CD4-positive, alpha-beta T cell treated with Interleukin-17A for 4 hours (primary cell): ENCODE measurements around the gene PIGR.

Source experiments
- DNase-seq: peaks from one replicate; pipeline ENCODE4 v3.0.0-alpha.2; 2020; ENCODE audit warnings: mixed read lengths

Gene PIGR, protein sequence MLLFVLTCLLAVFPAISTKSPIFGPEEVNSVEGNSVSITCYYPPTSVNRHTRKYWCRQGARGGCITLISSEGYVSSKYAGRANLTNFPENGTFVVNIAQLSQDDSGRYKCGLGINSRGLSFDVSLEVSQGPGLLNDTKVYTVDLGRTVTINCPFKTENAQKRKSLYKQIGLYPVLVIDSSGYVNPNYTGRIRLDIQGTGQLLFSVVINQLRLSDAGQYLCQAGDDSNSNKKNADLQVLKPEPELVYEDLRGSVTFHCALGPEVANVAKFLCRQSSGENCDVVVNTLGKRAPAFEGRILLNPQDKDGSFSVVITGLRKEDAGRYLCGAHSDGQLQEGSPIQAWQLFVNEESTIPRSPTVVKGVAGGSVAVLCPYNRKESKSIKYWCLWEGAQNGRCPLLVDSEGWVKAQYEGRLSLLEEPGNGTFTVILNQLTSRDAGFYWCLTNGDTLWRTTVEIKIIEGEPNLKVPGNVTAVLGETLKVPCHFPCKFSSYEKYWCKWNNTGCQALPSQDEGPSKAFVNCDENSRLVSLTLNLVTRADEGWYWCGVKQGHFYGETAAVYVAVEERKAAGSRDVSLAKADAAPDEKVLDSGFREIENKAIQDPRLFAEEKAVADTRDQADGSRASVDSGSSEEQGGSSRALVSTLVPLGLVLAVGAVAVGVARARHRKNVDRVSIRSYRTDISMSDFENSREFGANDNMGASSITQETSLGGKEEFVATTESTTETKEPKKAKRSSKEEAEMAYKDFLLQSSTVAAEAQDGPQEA

DNA sequence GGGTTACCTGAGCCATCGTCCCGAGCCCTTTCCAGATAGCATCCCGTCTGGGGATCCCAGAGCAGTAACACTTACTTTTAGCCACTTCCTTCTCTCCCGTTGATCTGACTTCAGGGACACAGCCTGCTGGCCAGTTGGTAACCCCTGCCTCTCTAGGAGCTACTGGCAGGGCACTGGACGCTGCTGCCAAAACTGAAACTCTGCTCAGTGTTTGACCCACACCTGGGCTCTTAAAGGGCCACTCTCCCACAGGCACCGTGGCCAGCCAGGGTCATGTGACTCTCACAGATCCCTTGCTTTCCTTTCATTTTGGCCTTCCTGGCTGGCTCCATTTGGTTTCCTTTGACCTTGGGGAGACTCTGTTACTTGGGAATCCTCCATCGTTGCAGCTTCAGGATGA, at the start of gene PIGR:
PIGR (minus strand) TSS at position 206 of the 400 bp plus-strand sequence. CDS start 5,935 bp downstream, outside the sequence.
- DNase-seq: no peak

DNA sequence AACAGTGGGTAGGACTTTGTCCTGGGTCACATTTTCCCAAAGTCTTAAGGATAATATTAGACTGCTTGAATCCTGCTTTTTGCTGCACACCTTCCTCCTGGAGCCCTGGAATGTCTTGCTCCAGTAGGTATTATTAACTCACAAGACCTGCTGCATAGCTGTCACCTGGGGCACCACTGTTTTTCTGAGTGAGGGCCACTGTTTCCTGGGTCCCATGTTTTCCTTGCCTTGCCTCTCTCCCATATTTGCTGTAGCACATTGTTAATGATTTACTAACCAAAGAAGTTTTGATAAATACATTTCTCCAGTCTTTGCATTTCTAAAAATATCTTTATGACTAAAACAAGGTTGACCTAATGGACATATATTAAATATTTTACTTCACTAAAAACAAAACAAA, 46.5 kb upstream of the PIGR start:
- no peak for DNase-seq

DNA sequence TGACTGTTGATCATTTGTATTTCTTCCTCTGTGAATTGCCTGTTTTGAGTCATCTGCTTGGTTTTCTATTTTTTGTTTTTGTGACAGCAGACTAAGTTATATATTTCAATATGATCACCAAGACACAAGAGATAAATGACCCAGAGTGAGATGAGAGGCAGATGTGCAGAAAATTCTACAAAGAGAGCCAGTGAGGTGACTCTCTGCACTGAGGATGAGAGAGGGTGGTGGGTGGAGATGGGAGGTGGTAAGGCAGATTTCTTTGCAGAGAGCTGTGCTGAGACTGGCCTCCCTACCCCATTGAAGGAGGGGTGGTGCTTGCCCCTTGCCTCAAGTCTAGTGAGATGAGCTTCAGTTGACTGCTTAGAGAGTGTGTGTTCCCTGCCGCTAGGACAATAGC, 41.6 kb upstream of the PIGR start:
- DNase-seq: no peak

DNA sequence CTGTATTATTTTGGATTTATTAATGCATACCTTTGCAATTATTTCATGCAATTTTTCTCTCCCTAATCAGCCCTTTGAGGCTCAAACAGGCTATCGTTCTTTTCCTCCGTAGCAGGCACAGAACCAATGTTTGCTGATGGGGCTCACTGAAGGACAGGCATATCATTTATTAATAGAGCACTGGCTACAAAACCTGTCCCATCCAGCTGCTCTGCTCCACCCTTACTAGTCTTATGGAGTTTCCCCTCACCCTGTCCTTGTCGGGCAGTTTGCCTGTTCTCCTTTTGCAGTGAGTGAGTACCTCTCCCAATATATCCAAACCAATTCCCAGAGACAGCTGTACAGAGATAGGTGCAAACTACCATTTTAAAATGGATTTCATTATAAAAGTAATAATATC, 40.6 kb upstream of the PIGR start:
- no peak for DNase-seq

DNA sequence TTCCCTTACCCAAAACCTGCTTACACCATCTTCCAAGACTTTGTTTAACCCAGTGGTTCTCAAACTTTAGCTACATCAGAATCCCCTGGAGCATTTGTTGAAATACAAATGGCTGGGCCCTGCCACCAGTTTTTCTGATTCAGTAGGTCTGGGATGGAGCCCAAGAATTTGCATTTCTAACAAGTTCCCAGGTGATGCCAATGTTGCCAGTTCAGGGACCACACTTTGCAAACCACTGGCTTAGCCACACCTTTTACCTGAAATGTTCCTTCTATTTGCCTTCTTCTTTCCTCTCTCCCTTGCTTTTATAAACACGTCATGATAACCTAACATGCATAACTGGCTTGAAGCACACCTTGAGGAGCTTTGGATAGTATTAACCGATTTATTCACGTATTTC, 40.1 kb upstream of the PIGR start:
- DNase-seq: no peak

DNA sequence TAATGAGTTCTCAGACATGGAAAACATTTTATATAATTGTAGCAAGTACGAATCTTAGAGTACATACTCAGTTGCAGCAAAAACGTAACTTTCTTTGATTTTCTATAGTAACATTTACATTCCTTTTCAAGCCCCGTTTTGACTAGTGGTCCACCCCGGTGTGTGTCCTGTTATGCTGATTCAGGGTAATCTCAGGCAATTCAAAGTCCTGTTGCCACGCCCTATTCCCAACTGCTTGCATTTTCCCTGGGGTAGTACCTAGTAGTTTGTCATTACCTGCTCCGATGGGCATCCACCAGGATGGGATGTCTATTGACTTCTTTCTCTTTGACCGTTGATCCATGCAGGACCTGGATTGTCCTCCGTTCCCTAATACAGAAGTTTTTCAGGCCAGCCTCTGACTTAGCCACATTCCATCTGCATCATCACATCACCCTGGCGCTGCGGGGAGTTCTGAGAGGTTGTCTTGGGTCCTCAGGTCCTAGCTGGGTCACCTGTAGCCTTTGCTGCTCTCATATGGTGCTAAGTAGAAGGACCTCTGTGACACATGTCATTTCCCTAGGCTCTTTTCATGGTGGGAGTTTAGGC, 39.0 kb upstream of the PIGR start:
- DNase-seq: no peak

DNA sequence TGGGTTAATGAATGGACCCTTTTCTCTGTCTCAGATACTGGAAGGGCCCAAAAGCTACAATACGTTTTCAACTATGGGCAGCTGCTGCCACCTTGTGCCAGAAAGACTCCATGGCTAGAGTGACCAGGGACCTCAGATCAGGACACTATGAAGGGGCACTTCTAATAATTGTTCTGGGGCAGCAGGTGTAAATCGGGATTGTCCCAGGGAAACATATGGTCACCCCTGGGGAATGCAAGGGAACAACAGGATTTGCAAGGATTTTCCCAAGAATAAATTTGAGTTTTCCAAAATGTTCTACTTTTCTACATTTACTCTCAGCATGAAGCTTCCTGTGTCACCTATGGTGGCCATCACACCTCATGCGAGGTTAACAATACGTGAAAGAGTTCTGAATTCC, 36.0 kb upstream of the PIGR start:
- peak; percentile 73 for DNase-seq

DNA sequence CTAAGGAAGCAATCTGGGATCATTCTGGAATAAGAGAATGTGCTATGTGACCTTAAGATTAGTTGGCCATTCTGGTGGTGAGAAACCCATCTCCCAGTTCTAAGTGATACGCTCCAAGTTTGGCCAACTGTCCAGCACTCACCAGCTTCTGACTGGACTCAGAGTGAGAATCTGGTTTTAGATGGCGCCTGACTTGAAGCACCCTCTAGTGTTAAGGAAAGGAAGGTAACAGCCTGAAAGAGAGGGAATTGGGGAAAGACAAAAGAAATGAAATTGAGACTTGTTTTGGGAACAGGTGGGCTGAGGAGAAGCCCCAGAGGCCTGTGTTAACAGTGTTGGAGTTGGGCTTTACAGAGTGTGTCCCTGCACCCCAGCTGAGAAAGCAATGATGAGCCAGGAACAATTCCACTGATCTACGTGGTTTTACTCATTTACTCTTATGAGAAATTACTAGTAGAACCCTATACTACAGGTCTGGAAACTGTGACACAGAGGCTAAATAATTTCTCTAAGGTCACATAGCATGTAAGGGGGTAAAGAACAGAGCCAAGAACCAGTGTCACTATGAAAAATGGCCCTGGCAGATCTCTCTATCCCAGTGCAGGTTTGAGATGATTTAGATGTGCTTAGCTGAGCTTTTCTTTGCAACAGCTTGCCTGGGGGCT, 33.2 kb upstream of the PIGR start:
- no peak for DNase-seq

DNA sequence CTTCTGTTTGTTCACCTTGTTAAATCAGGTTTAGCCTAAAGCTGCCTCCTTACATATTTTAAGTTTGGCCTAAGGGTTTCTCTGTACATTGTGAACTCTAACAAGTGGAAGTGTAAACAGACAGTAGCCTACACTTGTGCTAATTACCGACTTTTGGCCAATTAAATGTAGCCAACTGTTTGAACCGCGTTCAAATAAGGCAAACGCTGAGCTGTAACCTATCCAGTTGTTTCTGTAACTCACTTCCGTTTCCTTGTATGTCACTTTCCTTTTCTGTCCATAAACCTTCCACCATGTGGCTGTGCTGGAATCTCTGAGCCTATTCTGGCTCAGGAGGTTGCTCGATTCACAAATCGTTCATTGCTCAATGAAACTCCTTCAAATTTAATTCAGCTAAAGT, 32.0 kb upstream of the PIGR start:
- DNase-seq: no peak

DNA sequence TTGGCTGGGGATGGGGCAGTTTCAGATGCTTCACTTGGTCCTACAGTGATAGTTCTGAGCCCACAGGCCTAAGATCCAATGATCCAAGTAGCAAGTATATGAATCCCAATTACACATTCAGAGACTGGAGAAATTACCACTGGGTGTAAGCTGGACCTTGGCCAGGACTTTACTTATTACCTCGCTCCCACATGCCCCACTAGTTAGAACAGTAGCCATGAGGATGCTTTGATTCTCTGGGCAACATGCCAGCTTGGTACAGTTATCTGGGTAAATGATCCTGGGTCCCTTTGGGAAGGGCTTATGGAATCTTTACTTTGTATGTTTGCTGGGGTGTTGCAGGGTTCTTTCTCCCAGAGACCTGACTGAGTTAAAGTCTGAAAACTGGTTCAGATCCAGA, 29.0 kb upstream of the PIGR start:
- no peak for DNase-seq

DNA sequence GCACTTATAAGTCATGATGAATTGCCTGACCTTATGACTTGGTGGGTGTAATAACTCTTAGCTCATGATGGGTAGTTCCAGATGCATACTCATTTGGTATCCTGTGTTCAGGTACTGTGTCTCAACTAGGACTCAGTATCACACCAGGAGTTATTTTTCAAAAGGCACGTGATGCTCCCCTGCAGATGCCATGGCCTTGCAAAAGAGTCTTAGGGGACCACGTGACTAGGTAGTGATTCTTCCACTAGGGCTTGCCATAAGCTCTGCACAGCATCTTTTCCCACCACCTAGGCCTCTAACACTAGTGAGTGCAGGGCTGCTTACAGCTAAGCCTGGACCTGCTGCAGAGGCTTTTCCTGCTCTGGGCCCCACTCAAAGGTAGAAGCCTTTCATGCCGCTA, 27.9 kb upstream of the PIGR start:
- DNase-seq: no peak

DNA sequence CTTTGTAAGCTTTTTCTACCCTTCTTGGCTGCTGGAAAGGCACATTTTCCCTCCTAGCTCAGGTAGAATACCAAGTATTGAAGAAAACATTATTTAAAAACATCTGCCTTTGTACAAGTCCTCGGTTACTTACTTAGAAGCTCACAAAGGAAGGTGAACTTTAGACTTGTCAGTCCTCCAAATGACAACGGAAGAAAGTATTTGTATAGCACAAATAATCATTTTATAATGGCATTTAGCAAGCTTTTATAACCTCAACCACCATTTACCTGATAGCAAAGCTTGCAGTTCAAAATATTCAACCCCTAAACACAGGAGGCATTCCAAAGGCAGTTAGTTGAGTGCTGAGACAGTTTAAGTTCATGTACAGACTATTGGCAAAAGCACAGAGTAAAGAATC, 26.5 kb upstream of the PIGR start:
- DNase-seq: no peak

DNA sequence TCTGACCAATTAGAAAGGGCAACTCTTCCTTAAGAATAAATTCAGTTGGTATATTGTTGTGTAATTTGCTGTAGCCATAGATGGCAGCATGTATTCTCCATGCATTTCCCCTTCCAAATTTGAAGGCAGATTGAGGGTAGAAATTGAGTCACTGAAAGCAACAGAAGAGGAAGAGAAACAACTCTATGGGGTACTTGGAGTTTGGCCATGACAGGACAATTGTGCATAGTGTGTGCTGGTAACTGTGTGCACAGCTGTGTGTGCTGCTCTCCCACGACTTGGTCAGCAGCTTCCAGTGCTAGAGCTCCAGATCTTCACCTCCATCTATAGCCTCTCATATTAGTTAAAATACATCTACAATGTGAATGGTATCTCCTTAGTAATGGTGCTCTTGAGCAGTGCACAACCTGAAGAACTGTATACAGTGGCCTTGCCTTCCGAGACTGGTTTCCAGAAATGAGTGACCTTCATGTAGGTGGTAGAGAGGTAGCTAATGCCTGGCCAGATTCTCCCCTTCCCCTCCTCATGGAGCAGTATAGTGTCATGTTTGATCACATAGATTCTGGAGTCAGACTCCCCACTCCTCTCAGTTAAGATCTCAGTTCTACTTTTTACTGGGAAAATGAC, 24.9 kb upstream of the PIGR start:
- DNase-seq: no peak

DNA sequence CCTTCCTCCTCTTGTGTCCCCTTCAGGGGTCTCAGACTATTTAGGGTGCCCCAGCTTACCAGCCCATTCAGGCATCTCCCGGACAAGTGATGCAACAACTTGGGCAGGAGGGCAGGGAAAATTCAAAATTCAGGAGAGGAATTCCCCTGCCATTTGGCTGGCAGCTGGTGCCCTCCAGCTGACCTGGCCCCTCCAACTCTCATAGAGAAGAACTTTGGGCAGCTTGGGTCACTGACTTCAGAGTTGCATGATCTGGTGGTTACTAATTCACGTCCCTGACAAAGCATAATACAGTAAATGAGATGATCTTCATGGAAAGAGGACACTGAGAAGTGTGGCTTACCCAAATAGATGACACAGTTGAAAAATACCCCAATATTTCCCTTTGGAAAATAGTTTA, 24.2 kb upstream of the PIGR start, which contains the start of gene FCAMR:
FCAMR (minus strand) TSS at position 15 of the 400 bp plus-strand sequence. CDS start 335 bp downstream, outside the sequence.
- DNase-seq: no peak

DNA sequence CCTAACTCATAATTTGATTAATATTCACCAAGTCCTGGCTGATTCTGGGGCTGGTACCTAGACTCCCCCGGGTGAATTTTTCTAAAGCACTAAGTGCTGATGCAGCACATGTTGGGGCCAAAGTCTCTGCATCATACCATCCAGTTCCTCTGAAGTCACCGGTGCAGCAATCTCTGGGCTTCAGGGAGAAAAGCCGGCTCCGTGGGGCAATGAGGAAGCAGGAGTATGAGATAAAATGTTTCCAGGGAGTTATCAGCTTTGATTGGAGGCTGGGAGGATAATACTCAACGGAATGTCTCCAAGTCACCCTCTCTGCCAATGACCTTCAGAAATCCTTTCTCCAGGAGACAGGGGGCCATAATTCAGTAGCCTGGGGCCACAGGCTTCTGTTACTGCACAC, 22.8 kb upstream of the PIGR start:
- no peak for DNase-seq

DNA sequence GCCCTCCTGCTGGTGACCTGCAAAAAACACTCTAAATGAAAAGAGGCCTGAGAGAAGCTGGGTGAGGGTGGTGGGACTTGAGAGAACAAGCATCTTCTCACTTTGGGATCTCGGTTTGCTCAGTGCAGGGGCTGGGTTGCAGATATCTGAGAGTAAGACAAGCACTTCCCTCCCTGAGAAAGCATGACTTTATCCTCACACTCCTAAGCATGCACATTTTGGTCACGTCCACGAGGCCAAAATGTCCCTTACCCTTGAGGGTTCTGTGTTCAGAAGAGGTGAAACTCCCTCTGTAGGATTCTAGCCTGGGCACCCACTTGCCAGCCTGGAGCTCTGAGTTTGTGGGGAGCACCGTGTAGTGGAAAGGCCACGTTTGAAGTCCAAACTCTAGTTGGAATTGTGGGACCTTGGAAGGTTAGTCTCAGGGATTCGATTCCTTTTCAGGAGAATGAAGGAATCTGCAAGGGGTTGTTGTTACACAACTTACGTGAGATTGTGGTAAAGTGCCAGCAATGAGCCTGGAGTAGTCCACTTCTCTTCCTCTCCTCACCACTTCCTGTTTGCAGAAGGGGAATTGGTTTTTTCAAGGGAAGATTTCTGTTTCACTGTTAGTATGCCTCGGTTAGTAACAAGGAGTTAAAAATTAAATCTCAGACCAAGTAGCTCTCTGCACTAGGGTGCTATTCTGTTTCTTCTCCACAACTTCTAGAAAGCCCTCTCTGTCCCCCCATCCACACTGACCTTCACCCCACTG, 21.0 kb upstream of the PIGR start:
- DNase-seq: peak; percentile 5

DNA sequence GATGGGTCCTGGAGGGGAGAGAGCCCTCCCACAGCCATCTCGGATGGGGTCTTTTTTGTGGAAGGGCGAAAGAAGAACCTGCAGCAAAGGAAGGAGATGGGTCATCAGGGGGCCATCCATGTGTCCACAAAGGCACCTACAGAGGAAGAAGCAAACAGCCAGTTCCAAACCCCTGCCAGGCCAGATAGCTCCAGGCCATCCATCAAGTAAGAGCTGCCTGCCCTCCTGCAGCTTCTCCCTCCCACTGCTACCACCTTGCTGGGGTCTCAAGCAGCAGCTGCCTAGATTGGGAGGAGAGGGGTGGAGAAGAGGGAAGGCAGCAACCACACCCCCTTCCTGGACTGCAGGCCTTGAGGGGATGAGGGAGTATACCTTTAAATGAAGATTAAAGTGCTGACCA, 19.5 kb upstream of the PIGR start:
- no peak for DNase-seq

DNA sequence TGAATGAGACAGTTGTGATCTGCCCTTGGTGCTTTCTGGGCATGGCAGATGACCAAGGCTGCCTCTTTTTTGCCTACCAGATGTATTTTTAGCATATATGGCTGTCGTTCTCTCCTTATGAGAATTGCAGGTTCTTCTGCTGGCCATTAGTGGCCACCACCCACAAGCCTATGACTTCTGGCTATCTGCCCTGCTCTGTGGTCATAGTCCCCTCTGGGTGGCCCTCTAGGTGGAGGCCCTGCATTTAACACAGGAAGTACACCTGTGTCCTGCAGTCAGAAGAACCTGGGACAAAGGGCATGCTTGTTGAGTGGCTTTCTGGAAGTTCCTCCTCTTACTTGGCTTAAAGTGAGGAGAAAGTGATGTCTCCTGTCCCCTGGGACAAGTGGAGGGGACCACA, 17.5 kb upstream of the PIGR start:
- DNase-seq: no peak

DNA sequence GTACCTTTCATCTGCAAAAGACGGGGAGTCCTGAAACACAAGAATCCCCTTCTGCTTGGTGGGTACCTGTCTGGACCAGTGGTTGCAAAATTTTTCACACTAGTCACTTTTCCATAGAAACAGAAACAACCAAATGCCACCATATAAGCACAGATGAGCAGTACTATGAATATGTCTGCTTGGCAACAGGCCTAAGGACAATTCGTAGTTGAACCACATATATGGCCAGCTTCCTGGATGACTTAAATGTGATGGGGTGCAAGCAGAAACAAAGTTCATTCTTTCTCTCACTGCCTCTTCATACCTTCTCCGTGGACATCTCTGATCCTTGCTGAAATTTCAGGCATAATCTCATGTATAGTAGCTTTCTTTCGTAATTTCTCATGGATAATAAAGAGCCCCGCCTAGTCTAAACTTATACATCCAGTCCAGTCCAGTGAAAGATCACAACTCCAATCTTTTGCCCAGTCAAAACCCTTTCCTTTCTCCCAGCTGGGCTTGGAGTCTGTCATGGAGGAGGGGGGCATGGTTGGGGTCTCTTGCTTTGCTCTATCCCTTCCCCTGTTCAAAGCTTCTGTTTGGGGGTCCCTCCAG, 16.9 kb upstream of the PIGR start:
- no peak for DNase-seq

DNA sequence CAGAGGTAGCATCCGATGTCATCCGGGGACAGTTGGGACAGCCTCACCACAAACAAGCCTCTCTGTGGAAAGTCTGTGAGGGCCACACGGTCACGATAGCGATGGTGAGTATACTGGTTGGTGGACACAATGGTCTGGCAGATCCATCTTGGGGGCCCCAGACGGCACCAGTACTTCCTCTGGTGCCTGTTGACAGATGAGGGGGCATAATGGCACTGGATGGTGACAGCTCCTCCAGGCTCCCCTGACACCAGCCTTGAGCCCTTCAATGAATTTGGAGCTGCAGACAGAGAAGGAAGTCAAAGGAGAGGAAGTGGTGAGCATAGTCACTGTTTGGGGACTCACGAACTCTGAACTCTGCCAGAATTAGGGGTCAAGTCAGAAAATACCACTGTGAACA, 16.0 kb upstream of the PIGR start:
- DNase-seq: no peak

DNA sequence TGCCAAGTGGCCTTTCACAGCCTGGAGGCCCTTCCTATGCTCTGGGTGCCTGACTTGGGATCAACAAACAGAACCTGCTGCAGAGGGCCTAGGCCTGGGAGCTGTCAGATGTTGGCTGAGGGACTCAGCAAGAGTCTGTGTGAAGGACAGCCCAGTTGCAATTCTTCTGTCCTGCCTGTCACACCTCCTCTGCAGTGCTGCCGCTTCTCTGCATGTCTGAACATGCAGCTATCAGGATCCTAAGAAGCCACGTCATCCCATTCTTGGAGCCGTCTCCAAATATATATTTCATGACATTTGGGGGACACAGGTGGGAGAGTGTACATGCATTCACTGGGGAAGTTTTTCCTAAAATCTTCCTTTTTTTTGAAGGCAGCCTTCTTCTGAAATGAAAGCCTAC, 15.4 kb upstream of the PIGR start:
- no peak for DNase-seq
